Mesodermal cell (in vitro differentiated cells): ENCODE measurements around the gene NCF2.

ENCODE experiments used
- H3K27ac ChIP-seq: 2 replicates; pipeline ENCODE4 v1.7.0; 2013; ENCODE audit warnings: mild to moderate bottlenecking, low read depth, low read length, moderate library complexity; ENCODE audit not compliant: severe bottlenecking
- H3K36me3 ChIP-seq: 2 replicates; pipeline ENCODE4 v1.7.1; 2013; ENCODE audit warnings: mild to moderate bottlenecking, low read length, moderate library complexity; ENCODE audit not compliant: control insufficient read depth, insufficient read depth
- H3K4me1 ChIP-seq: one replicate; pipeline ENCODE4 v1.7.1; 2013; ENCODE audit warnings: mild to moderate bottlenecking, low read length; ENCODE audit not compliant: insufficient read depth, control insufficient read depth, poor library complexity, severe bottlenecking
- H3K4me3 ChIP-seq: 2 replicates; pipeline ENCODE4 v1.7.0; 2013; ENCODE audit warnings: low read length, control low read depth, mild to moderate bottlenecking; ENCODE audit not compliant: insufficient read depth, poor library complexity, severe bottlenecking; ENCODE audit errors: extremely low read depth
- H3K9me3 ChIP-seq: 2 replicates; pipeline ENCODE4 v1.7.1; 2013; ENCODE audit warnings: mild to moderate bottlenecking, low read length, moderate library complexity; ENCODE audit not compliant: control insufficient read depth
- WGBS, 2 experiments: methylation state at CpG; one replicate each; pipeline ENCODE4 v1.1.5; 2013; ENCODE audit warnings: missing lambda C conversion rate in 2 of 2; ENCODE audit not compliant: insufficient coverage in 2 of 2; 5-methylcytosine and 5-hydroxymethylcytosine counted together

NCF2 gene

DNA sequence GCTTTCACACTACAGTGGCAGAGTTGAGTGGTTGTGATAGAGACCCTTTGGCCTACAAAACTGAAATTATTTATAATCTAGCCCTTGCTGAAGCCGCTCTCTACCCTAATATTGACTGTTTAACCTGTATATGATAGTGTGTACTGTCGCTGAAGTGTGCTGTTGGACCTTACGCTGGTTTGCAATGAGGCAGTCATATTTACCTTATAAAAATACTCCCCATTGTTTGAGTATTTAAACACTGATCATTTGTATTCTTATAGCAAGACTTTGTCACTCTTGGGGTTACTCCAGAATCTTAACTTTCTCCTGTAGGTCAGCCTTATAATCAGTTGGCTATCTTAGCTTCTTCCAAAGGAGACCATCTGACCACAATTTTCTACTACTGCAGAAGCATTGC lies 61.7 kb downstream of the NCF2 start:
- Histone ChIP-seq H3K27ac (no peak overlapping the region), H3K4me1 (no peaks in the 10 kb centered on the region), H3K9me3 (no peaks in the 10 kb centered on the region), H3K36me3 (peaks cover 60% of the 10 kb centered on the region), H3K4me3 (no peak overlapping the region)
- no CpG with 5 or more reads among the region's 3 CpGs for WGBS, 2 experiments

DNA sequence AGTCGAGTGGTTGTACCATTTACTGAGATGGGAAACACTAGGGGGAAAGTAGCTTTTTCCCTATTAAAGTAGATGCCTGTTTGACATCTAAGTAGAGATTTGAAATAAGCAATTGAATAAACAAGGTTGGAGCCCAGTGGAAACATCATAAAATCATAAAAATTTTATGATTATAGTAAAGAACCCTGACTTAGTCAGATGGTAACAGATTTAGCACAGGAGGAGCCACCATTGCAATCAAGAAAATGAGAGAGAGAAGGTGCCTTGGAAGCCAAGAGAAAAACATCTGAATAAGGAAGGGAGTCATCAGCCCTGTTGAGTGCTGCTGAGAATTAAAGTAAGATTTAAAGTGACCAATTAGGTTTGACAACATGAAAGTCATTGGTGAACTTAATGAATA lies 68.2 kb downstream of the NCF2 start:
- Histone ChIP-seq H3K9me3 (no peaks in the 10 kb centered on the region), H3K4me1 (no peaks in the 10 kb centered on the region), H3K4me3 (no peak overlapping the region), H3K27ac (no peak overlapping the region), H3K36me3 (peaks cover 51% of the 10 kb centered on the region)
- 83% methylated on average over 1 of the region's 1 CpG; no CpG with 5 or more reads in 1 of the 2 experiments for WGBS, 2 experiments

DNA sequence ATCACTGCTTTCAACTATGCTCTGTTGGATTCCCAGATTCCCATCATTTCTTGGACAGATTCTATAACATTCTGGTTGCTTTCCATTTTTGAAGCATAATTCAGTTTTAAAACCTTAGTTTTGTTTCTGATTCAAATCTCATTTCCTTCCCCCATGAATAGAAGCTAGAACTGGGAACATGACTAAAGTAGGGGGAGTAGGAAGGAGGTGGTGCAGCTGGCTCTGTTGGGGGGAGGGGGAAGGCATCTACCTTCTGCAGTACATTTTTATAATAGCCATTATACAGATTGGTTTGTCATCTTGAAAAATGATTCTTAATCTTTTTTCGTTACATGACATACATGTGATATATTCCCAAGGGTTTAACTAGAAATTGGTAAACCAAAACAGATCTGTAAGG lies 69.9 kb downstream of the NCF2 start:
- no CpG with 5 or more reads among the region's 1 CpG for WGBS, 2 experiments
- no peaks in the 10 kb centered on the region for H3K9me3 ChIP-seq
- H3K4me1 ChIP-seq: no peaks in the 10 kb centered on the region
- H3K36me3 ChIP-seq: peaks cover 42% of the 10 kb centered on the region
- no peak overlapping the region for H3K4me3 ChIP-seq
- H3K27ac ChIP-seq: no peak overlapping the region

DNA sequence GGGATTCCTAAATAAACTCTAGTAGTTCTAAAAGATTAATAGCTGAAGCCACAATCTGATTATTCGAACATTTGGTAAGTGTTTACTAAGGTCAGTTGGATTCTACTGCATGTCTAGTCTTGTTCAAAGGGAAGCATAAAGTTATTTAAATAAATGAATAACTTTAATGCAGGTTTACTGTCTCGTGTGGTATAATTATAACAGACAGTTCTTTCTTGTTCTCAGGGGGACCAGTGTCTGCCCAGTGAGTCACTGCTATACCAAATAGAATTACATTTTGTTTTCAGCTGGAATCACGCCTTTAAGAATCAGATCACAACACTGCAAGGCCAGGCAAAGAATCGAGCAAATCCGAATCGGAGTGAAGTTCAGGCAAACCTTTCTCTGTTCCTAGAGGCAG lies 72.9 kb downstream of the NCF2 start:
- no peak overlapping the region for H3K27ac ChIP-seq
- no peaks in the 10 kb centered on the region for H3K9me3 ChIP-seq
- no peak overlapping the region for H3K4me3 ChIP-seq
- WGBS, 2 experiments: 100% methylated on average over 1 of the region's 6 CpGs
- H3K36me3 ChIP-seq: peaks cover 30% of the 10 kb centered on the region
- no peaks in the 10 kb centered on the region for H3K4me1 ChIP-seq

DNA sequence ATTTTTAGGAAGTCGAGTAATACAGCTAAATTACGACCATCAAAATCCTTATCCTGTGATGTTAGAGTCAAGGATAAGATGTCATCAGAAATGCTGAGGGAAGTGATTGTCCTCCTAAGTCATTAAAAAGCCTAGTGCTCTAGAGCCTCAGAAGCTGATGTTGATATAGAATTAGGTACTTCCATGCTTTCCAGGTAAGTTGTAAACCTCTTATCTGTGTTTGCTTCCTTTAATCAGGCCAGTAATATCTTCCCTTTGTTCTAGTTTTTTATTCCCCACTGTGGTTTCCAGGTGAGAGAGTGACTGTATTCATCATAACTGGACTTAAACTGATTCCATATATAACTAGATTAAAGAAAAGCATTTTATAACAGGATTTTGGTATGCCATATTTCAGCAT lies 73.5 kb downstream of the NCF2 start:
- Histone ChIP-seq H3K27ac (no peak overlapping the region), H3K4me3 (no peak overlapping the region), H3K36me3 (peaks cover 25% of the 10 kb centered on the region), H3K9me3 (no peaks in the 10 kb centered on the region), H3K4me1 (no peaks in the 10 kb centered on the region)
- WGBS, 2 experiments: 100% methylated on average over 1 of the region's 2 CpGs; no CpG with 5 or more reads in 1 of the 2 experiments

DNA sequence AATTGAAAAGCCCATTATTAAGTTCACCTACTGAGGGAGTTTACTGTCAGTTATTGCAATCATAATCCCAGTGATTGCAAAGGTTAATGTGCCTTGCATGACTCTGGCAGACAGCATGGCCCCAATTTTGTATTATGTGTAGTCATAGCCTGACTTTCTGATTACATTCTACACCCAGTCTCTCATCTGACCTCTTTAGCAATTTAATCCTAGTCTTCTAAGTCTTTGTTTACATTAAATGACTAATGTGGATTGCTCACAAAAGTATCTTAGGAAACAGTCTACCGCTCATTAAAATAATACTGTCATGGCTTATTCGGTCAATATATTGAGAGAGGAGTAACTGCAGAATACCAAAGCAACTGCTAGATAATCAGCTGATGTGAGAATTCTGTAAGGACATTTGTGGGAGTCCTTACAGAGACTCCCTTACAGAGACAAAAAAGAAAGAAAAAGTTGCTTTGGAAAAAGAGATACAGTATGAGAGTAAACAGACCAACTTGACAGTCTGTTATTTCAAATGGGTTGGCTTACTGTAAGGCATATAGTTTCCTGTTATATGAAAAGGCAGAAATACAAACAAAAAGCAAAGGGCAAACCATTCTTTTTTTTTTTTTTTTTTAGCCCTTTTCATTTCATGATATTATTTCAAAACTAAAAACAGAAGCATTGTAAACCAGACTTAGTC lies 75.1 kb downstream of the NCF2 start:
- Histone ChIP-seq H3K4me3 (no peak overlapping the region), H3K27ac (no peak overlapping the region), H3K36me3 (peaks cover 15% of the 10 kb centered on the region), H3K4me1 (no peaks in the 10 kb centered on the region), H3K9me3 (no peaks in the 10 kb centered on the region)
- WGBS, 2 experiments: 83 to 86% methylated on average over 1 to 2 of the region's 2 CpGs

DNA sequence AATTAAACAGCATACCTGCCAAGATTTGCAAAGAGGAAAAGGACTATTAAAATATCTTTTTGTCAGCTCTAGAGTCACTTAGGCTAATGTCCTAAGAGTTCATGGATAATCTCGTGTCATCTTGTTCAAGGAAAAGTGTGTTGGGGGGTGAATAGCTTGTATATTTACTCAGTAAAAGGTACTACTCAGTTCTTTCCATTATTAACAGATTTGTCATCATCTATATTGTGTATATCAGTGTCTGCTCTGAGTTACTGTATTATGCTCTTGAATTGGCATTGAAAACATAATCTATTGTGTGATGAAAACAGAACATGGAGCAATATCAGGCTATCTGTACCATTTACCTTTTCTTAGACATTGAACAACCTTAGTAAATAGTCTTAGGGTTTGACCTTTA lies 76.0 kb downstream of the NCF2 start:
- Histone ChIP-seq H3K4me1 (no peaks in the 10 kb centered on the region), H3K27ac (no peak overlapping the region), H3K9me3 (no peaks in the 10 kb centered on the region), H3K4me3 (no peak overlapping the region), H3K36me3 (peaks cover 15% of the 10 kb centered on the region)
- WGBS, 2 experiments: no CpG with 5 or more reads among the region's 1 CpG

DNA sequence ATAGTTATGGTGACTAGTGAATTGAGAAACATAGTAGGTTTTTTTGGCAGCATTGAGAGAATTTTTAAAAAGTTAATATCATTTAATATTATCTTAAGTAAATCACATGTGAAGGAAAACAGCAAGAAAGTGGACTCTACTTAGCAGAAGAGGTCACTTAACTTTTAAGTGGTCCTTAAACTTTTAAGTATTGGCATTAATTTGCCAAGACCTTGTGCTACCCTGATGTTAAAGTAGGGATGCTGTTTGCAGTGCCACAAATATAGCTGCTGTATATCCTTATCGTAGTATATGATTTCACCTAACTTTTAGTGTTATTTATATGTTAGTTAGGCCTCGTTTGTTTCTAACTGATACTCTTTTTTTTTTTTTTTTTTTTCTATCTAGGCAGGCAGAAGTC lies 77.8 kb downstream of the NCF2 start:
- no peaks in the 10 kb centered on the region for H3K4me1 ChIP-seq
- H3K9me3 ChIP-seq: no peaks in the 10 kb centered on the region
- no peak overlapping the region for H3K27ac ChIP-seq
- peaks cover 1% of the 10 kb centered on the region for H3K36me3 ChIP-seq
- WGBS, 2 experiments: no CpG with 5 or more reads among the region's 2 CpGs
- H3K4me3 ChIP-seq: no peak overlapping the region

DNA sequence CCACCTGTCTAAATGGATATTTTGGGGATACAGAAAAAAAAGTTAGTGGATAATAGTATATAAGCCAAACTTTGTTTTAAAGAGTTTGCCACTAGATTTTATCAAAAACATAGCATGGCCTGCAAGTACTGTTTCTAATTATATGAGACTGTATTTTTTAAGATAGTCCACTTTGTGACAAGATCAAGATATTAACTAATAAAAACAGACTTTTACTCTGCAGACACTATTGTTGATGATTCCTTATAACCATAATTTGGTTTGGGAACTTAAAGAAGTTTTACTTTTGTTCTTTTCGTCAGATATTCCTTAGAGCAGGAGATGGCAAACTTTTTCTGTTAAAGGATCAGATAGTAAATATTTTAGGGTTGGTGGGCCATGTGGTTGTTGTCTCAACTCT lies 81.6 kb downstream of the NCF2 start:
- H3K4me3 ChIP-seq: no peak overlapping the region
- H3K9me3 ChIP-seq: no peaks in the 10 kb centered on the region
- 67% methylated on average over 1 of the region's 1 CpG; no CpG with 5 or more reads in 1 of the 2 experiments for WGBS, 2 experiments
- H3K4me1 ChIP-seq: peaks cover 9% of the 10 kb centered on the region
- no peak overlapping the region for H3K27ac ChIP-seq
- H3K36me3 ChIP-seq: no peaks in the 10 kb centered on the region

DNA sequence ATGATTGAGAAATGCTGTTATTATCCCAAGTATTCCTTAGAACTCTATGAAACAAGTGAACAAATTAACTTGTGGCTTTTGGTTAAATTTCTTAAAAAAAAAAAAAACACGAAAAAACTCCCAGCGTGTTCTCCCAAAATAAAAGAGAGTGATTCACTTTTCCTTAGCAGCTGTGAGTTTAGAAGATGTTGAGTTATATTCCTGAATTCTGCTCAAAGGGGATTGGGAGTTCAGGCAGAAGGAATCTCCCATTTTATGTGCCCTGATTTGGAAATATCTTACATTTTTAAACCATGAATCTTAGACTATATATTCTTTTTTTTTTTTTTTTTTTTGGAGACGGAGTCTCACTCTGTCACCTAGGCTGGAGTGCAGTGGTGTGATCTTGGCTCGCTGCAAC lies 83.7 kb downstream of the NCF2 start:
- 100% methylated on average over 1 of the region's 4 CpGs for WGBS, 2 experiments
- Histone ChIP-seq H3K4me3 (no peak overlapping the region), H3K36me3 (no peaks in the 10 kb centered on the region), H3K9me3 (no peaks in the 10 kb centered on the region), H3K4me1 (peaks cover 9% of the 10 kb centered on the region), H3K27ac (no peak overlapping the region)
